ENCODE data around the gene MSI2. TPM values are rescaled to one million over a fixed set of nuclear protein-coding genes. Genes with fewer than 3 reads are reported as not detected.

MSI2 gene
- total and polyA plus RNA-seq, 2 experiments from 2014 or later = 18.9 to 41.8 TPM

DNA sequence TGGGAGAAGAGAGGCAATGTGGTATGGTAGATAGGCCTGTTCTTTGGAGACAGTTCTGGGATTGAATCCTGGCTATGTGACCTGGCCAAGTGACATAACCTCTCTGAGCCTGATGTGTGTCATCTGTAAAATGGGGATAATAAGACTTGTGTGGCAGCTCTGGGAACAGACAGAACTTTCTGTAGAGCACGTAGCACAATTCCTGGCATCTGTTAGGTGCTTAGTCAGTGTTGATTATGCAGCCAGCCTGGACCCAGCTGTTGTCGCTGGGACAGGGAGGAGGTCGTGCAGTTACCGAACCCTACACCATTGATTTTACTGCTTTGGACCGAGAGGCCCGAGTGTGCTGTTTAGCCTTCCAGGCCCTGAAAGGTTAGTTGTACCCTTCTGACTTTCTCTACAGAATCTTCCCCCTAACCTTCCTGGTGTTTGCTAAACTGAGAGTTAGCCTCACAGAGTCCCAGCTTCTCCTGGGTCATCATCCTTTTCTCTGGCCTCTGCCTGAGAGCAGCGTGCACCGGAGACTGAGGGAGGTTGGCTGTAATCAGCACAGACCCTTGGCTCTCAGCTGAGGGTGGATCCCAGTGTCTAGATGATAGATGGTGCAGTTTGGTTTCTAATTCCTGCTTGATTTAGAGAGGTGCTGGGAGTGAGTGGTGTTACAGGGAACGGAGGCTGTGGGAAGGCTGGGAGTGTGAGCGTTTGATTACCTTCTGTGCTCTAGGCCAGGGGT lies 31.9 kb downstream of the MSI2 start (continued):
- TF ChIP-seq, protein P1, sequence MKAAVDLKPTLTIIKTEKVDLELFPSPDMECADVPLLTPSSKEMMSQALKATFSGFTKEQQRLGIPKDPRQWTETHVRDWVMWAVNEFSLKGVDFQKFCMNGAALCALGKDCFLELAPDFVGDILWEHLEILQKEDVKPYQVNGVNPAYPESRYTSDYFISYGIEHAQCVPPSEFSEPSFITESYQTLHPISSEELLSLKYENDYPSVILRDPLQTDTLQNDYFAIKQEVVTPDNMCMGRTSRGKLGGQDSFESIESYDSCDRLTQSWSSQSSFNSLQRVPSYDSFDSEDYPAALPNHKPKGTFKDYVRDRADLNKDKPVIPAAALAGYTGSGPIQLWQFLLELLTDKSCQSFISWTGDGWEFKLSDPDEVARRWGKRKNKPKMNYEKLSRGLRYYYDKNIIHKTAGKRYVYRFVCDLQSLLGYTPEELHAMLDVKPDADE (IDR thresholded peaks at IDR 0.05) = no peak
- TF ChIP-seq JUNB (IDR thresholded peaks at IDR 0.05; ENCODE audit: unreplicated experiment) (no peak), STAT1 (IDR thresholded peaks at IDR 0.05; ENCODE audit: unreplicated experiment) (no peak), POLR2AphosphoS5 (IDR thresholded peaks at IDR 0.05; ENCODE audit: low read depth) (no peak), EZH2 (IDR thresholded peaks at IDR 0.05; ENCODE audit: low read depth, unreplicated experiment) (no peak), EZH2phosphoT487 (IDR thresholded peaks at IDR 0.05; ENCODE audit: unreplicated experiment) (no peak), ZNF331 (CRISPR knock-in tag; IDR thresholded peaks at IDR 0.05; ENCODE audit: low read depth) (no peak), NANOG (IDR thresholded peaks at IDR 0.05; ENCODE audit: borderline replicate concordance) (no peak)
- TF ChIP-seq, protein P2, sequence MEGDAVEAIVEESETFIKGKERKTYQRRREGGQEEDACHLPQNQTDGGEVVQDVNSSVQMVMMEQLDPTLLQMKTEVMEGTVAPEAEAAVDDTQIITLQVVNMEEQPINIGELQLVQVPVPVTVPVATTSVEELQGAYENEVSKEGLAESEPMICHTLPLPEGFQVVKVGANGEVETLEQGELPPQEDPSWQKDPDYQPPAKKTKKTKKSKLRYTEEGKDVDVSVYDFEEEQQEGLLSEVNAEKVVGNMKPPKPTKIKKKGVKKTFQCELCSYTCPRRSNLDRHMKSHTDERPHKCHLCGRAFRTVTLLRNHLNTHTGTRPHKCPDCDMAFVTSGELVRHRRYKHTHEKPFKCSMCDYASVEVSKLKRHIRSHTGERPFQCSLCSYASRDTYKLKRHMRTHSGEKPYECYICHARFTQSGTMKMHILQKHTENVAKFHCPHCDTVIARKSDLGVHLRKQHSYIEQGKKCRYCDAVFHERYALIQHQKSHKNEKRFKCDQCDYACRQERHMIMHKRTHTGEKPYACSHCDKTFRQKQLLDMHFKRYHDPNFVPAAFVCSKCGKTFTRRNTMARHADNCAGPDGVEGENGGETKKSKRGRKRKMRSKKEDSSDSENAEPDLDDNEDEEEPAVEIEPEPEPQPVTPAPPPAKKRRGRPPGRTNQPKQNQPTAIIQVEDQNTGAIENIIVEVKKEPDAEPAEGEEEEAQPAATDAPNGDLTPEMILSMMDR (conservative IDR thresholded peaks at IDR 0.05; ENCODE audit: low read depth in 2 of 2) = no peak

DNA sequence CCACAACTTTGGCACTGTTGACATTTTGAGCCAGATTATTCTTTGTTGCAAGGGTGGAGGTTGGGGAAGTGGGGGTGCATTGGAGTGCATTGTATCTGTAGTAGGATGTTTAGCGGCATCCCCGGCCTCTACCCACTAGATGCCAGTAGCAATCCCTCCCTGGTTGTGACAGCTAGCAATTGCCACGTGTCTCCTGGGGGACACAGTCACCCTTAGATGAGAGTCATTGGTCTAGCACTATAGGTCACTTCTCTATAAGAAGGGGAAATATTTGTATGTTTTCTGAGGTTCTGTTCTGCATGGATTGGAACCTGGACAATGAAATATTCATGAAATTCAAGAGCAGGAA lies 32.4 kb downstream of the MSI2 start:
- Histone ChIP-seq H3K4me1 (ENCODE audit: insufficient read depth) (peaks cover 40% of the 10 kb centered on the region), H3K4me3 (no peak overlapping the region), H3K4me2 (no peak overlapping the region), H3K27ac (ENCODE audit: low read depth) (no peak overlapping the region), H3K79me2 (replicated peaks; ENCODE audit: insufficient read depth) (peaks cover 37% of the 10 kb centered on the region), H3K36me3 (ENCODE audit: insufficient read depth) (no peaks in the 10 kb centered on the region), H3F3A (replicated peaks; ENCODE audit: low read depth) (0 out of 2 replicates have a peak, but pooled peaks cover 4% of the 10 kb centered on the region), H4K20me1 (replicated peaks; ENCODE audit: insufficient read depth) (peaks cover 22% of the 10 kb centered on the region), H3K9me2 (ENCODE audit: insufficient read depth) (no peaks in the 10 kb centered on the region), H3K27me3 (ENCODE audit: insufficient read depth) (no peaks in the 10 kb centered on the region), H2AFZ (no peak overlapping the region)
- Mint-ChIP-seq H3K4me3 (no peak overlapping the region), H3K27ac (peak overlapping the region; percentile 26), H3K36me3 (ENCODE audit: low read depth) (no peaks in the 10 kb centered on the region), H3K4me1 (peaks cover 60% of the 10 kb centered on the region), H3K27me3 (ENCODE audit: insufficient read depth, low read depth, poor library complexity) (peaks cover 7% of the 10 kb centered on the region), H3K9me3 (no peaks in the 10 kb centered on the region)
- ATAC-seq (no peak), DNase-seq (ENCODE audit: low spot score) (no peak)
- TF ChIP-seq CREB1 (CRISPR knock-in tag; IDR thresholded peaks at IDR 0.05; ENCODE audit: low read depth) (no peak), POLR2AphosphoS5 (IDR thresholded peaks at IDR 0.05; ENCODE audit: low read depth) (no peak), ZNF331 (CRISPR knock-in tag; IDR thresholded peaks at IDR 0.05; ENCODE audit: low read depth) (no peak), NANOG (IDR thresholded peaks at IDR 0.05; ENCODE audit: borderline replicate concordance) (no peak)
- TF ChIP-seq, protein P3, sequence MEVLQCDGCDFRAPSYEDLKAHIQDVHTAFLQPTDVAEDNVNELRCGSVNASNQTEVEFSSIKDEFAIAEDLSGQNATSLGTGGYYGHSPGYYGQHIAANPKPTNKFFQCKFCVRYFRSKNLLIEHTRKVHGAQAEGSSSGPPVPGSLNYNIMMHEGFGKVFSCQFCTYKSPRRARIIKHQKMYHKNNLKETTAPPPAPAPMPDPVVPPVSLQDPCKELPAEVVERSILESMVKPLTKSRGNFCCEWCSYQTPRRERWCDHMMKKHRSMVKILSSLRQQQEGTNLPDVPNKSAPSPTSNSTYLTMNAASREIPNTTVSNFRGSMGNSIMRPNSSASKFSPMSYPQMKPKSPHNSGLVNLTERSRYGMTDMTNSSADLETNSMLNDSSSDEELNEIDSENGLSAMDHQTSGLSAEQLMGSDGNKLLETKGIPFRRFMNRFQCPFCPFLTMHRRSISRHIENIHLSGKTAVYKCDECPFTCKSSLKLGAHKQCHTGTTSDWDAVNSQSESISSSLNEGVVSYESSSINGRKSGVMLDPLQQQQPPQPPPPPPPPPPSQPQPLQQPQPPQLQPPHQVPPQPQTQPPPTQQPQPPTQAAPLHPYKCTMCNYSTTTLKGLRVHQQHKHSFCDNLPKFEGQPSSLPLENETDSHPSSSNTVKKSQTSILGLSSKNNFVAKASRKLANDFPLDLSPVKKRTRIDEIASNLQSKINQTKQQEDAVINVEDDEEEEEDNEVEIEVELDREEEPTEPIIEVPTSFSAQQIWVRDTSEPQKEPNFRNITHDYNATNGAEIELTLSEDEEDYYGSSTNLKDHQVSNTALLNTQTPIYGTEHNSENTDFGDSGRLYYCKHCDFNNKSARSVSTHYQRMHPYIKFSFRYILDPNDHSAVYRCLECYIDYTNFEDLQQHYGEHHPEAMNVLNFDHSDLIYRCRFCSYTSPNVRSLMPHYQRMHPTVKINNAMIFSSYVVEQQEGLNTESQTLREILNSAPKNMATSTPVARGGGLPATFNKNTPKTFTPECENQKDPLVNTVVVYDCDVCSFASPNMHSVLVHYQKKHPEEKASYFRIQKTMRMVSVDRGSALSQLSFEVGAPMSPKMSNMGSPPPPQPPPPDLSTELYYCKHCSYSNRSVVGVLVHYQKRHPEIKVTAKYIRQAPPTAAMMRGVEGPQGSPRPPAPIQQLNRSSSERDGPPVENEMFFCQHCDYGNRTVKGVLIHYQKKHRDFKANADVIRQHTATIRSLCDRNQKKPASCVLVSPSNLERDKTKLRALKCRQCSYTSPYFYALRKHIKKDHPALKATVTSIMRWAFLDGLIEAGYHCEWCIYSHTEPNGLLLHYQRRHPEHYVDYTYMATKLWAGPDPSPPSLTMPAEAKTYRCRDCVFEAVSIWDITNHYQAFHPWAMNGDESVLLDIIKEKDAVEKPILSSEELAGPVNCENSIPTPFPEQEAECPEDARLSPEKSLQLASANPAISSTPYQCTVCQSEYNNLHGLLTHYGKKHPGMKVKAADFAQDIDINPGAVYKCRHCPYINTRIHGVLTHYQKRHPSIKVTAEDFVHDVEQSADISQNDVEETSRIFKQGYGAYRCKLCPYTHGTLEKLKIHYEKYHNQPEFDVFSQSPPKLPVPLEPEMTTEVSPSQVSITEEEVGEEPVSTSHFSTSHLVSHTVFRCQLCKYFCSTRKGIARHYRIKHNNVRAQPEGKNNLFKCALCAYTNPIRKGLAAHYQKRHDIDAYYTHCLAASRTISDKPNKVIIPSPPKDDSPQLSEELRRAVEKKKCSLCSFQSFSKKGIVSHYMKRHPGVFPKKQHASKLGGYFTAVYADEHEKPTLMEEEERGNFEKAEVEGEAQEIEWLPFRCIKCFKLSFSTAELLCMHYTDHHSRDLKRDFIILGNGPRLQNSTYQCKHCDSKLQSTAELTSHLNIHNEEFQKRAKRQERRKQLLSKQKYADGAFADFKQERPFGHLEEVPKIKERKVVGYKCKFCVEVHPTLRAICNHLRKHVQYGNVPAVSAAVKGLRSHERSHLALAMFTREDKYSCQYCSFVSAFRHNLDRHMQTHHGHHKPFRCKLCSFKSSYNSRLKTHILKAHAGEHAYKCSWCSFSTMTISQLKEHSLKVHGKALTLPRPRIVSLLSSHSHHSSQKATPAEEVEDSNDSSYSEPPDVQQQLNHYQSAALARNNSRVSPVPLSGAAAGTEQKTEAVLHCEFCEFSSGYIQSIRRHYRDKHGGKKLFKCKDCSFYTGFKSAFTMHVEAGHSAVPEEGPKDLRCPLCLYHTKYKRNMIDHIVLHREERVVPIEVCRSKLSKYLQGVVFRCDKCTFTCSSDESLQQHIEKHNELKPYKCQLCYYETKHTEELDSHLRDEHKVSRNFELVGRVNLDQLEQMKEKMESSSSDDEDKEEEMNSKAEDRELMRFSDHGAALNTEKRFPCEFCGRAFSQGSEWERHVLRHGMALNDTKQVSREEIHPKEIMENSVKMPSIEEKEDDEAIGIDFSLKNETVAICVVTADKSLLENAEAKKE (CRISPR knock-in tag; IDR thresholded peaks at IDR 0.05) = no peak
- TF ChIP-seq, protein P4, sequence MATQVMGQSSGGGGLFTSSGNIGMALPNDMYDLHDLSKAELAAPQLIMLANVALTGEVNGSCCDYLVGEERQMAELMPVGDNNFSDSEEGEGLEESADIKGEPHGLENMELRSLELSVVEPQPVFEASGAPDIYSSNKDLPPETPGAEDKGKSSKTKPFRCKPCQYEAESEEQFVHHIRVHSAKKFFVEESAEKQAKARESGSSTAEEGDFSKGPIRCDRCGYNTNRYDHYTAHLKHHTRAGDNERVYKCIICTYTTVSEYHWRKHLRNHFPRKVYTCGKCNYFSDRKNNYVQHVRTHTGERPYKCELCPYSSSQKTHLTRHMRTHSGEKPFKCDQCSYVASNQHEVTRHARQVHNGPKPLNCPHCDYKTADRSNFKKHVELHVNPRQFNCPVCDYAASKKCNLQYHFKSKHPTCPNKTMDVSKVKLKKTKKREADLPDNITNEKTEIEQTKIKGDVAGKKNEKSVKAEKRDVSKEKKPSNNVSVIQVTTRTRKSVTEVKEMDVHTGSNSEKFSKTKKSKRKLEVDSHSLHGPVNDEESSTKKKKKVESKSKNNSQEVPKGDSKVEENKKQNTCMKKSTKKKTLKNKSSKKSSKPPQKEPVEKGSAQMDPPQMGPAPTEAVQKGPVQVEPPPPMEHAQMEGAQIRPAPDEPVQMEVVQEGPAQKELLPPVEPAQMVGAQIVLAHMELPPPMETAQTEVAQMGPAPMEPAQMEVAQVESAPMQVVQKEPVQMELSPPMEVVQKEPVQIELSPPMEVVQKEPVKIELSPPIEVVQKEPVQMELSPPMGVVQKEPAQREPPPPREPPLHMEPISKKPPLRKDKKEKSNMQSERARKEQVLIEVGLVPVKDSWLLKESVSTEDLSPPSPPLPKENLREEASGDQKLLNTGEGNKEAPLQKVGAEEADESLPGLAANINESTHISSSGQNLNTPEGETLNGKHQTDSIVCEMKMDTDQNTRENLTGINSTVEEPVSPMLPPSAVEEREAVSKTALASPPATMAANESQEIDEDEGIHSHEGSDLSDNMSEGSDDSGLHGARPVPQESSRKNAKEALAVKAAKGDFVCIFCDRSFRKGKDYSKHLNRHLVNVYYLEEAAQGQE (IDR thresholded peaks at IDR 0.05; ENCODE audit: unreplicated experiment) = no peak

Data from GM23338 (cell line).